Myocyte (in vitro differentiated cells): ENCODE results near the gene ZNF689. TPM values are rescaled to one million over a fixed set of nuclear protein-coding genes. Genes with fewer than 3 reads are reported as not detected.
"Not testable (repeated sequence)": the region's sequence is repeated elsewhere in the genome, so short reads cannot be mapped to it uniquely, and the experiment has no call there.

ENCODE experiments used
- DNase-seq: peaks from one replicate; pipeline ENCODE4 v3.0.0-alpha.2; 2012; ENCODE audit warnings: low read depth
- total RNA-seq: library from RNA; depleted of rRNA; stranded (reverse); fragments of >200 nt; gene quantifications from 2 replicates; pipeline ENCODE4 v1.2.3, GENCODE V29; 2014

The ZNF689 gene
- total RNA-seq, 1 donor from 2014 or later: 9.2 TPM

GRCh38 chr16:30637139-30637538 lies 26.9 kb upstream of the ZNF689 start:
- not testable (repeated sequence) for DNase-seq

DNA sequence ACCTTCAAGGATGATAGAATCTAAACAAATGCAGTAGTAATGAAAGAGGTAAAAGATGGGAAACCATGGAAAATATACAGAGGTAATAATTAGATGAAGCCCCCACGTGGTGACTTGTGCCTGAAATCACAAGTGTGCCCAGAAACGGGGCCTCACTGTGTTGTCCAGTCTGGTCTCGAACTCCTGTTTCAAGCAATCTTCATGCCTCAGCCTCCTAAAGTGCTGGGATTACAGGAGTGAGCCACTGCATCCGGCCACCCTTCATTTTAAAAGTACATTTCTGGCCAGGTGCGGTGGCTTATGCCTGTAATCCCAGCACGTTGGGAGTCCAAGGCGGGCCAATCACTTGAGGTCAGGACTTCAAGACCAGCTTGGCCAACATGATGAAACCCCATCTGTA lies 26.4 kb upstream of the ZNF689 start:
- no peak for DNase-seq

DNA sequence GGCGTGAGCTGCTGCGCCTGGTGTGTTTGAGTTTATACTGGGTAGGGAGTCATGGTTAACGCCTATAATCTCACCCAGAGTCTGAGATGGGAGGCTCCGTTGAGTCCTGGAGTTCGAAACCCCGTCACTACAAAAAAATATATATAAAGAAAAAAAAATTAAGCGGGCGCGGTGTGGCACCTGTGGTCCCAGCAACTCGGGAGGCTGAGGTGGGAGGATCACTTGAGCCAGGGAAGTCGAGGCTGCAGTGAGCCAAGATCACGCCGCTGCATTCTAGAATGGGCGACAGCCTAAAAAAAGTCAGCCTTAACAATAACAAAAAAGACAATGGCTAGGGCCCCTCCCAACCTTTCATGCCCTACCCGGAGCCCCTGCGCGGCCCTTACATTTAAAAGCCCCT lies 23.3 kb upstream of the ZNF689 start:
- no peak for DNase-seq

DNA sequence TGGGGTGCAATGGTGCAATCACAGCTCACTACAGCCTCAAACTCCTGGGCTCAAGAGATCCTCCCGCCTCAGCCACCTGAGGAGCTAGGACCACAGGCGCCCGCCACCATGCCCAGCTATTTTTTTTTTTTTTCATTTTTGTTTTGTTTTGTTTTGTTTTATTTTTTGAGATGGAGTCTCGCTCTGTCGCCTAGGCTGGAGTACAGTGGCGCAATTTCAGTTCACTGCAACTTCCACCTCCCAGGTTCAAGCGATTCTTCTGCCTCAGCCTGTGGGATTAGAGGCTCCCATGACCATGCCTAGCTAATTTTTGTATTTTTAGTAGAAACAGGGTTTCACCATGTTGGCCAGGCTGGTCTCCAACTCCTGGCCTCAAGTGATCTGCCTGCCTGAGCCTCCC lies 22.3 kb upstream of the ZNF689 start:
- DNase-seq: not testable (repeated sequence)

- peak; percentile 87 for DNase-seq
Measured at GRCh38 chr16:30628628-30629540, 18.7 kb upstream of the ZNF689 start.

DNA sequence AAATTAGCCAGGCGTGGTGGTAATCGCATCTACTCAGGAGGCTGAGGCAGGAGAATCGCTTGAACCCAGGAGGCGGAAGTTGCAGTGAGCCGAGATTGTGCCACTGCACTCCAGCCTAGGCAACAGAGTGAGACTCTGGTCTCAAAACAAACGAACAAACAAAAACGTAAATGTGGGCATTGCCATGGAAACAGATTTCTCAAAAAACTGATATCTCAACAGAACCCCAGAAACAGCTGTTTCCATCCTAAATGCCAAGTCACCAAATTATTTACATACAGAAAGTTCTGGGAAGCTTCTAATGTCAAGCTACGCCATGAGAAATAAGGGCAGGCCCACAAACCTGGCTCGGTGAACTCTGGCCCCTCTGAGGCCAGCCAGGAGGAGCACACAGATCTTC lies 16.0 kb upstream of the ZNF689 start:
- DNase-seq: no peak

DNA sequence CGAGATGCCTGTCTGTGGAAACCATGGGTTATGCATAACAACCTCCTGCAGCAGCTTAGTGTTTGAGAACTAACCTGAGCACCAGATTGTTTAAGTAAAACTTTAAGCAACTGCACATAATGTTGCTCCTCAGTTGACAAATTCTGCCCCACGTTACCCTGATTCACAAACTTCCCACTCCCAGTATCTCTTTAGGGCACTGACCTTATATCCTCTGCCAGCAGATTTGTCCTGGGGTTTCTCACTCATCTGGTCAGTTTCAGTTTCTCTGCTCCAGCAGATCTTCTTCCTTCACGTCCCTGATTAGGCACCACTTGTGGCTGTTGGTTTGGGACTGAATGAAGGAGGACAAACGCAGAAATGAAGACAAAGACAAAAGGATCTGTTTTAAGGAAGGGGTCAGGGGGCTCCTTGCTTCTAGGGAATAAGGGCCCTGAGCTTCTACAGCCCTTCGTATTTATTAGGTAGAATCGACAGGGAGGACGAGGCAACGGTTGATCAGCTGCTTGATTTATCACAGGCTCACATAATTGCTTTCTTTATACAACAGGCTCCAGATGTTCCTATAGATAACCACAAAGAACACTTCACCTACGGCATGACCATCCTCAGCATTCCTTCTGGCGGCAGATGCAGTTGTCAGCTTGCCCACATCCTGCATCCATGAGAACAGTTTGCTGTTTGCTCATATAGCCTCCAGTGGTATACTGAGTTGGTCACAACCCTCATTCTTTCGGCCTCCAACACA lies 13.5 kb upstream of the ZNF689 start:
- DNase-seq: no peak

DNA sequence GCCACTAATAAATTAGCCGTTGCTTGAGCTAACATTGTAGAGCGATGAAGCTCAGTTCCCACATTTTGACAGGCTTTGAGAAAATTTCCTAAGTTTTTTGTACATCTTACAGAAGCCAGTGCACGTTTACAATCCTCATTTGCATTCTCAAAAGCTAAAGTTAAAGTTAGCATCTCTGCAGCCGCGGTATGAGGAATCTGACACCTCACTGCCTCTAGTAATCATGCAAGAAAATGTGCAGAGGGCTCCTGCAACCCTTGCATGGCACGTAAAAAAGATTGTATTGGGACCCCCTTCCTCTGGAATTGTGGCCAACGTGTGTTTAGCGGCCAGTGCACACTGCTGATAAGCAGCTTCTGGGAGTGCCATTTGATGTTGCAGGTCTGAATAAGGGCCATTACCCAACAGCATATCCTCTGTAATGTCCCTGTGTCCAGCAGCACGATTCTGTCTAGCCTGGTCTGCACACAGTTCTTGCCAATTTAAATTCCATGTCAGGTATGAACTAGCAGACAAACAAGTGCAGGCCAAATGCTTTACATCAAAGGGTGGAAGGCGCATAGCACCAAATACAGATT lies 12.4 kb upstream of the ZNF689 start:
- DNase-seq: no peak

DNA sequence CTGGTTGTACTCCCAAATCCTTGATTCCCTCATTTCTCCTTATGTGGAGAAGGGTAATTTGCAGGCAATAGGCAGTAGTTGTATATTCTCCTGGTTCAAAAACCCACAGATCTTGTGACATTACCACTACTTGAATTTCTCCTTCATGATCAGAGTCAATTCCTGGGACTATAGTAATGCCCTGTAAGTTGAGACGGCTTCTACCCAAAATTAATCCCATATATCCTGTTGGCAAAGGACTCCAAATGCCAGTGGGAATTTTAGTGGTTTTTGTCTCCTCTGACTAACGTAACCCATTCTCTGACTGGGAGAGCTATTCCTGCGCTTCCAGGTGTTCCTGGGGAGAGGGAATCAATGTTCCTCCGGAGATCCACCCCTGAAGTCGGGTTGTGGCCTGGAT lies 11.6 kb upstream of the ZNF689 start:
- peak; percentile 89 for DNase-seq

DNA sequence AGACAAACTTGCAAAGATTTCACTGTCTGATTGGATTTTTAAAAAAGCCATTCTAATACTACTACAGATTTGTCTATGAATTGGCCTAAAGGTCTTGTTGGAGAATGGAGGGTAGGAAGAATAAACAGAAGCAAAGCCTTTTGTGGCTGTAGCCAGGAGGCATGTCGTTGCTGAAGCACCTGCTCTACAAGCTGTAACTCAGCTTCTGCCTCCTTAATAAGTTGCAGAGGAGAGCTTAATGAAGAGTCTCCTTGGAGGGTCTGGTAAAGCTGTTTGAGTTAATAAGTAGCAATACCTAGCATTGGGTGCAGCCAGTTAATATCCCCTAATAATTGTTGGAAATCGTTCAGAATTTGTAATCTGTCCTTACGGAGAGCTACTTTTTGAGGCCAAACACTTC lies 10.0 kb upstream of the ZNF689 start:
- no peak for DNase-seq

DNA sequence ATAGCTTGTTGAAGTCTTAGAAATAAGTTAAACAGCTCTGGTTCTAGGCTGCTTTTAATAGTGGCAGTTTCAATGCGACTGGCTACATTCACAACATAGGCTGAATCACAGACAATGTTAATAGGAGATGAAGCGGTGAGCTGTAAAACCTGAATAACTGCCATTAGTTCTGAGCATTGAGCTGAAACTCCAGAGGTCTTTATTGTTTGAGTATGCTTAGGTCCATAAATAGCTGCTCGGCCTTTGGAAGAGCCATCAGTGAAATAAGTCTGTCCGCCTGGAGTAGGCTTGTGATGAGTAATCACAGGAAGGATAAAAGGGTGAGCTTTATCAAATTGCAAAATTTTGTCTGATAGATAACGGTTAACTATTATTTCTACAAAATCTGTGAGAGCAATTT lies 9.4 kb upstream of the ZNF689 start:
- DNase-seq: no peak

DNA sequence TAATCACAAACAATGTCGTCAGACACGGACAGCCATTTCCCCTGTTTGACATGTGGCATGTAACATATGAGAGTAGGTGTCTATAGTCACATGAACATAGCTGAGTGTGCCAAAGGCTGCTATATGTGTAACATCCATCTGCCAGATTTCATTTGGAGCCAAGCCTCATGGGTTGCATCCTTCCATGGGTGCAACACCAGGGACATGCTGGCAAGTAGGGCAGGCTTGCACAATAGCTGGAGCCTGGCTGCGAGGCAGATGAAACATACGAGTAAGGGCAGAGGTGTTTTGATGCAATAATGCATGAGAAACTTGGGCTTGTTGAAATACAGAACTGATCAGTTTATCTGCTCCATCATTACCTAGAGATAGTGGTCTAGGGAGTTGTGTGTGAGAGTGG lies 9.0 kb upstream of the ZNF689 start:
- no peak for DNase-seq

GRCh38 chr16:30615358-30616091 lies 5.3 kb upstream of the ZNF689 start:
- DNase-seq: no peak

DNA sequence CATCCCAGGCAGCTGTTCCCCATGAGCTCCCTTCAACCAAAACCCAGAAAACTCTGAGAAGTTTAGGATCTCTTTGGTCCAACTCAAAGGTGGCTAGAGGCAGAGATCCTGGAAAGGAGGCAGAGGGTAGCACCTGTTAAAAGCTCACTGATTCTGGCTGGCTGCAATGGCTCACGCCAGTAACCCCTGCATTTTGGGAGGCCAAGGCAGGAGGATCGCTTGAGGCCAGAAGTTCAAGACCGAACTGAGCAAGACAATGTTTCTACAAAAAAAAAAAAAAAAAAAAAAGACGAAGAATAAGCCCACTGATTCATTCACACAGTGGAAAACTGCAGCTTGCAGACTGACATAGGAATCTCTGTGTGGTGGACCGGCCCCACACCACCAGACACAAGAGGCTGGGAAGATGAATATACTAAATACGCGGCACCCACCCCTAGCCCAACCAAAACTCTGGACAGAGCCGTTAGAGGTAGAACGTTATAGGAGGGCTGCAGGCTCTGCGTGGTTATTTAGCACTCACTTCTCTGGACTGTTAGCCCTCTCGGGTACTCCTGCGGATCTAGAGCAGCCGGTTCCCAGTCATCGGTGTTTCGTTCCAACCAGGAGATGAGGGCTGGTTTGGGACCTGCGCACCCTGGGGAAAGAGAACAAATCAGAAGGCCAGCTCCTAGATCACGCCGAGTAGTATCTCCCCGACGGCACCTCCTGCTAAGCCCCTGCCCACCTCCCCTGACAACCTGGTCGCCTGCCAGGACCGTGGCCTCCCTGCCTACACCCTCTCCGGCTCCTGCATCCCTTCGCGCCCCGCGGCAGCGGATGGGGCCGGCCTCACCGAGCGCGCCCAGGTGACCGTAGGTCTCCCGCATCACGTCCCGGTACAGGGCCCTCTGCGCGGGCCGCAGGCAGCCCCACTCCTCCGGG lies 925 bp downstream of the ZNF689 start:
- DNase-seq: peak; percentile 49

- no peak for DNase-seq
Measured at GRCh38 chr16:30606004-30606403, 4.2 kb downstream of the ZNF689 start.

DNA sequence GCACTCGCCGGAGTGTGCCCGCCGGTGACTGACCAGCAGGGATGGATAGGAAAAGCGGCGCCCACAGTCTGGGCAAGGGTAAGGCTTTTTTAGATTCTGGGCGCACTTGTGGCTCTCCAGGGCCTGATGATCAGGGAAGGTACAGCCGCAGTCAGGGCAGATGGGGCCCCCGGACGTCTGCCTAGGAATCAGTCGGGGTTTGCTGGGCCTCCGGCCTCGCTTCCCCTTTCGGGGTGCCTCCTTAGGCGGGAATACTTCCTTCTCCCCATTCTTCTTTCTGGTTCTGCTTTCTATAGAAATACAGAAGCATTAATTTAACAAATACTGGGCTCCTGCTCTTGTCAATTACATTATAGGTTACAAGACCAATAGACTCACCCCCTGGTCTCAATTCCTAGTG lies 5.0 kb downstream of the ZNF689 start:
- no peak for DNase-seq

DNA sequence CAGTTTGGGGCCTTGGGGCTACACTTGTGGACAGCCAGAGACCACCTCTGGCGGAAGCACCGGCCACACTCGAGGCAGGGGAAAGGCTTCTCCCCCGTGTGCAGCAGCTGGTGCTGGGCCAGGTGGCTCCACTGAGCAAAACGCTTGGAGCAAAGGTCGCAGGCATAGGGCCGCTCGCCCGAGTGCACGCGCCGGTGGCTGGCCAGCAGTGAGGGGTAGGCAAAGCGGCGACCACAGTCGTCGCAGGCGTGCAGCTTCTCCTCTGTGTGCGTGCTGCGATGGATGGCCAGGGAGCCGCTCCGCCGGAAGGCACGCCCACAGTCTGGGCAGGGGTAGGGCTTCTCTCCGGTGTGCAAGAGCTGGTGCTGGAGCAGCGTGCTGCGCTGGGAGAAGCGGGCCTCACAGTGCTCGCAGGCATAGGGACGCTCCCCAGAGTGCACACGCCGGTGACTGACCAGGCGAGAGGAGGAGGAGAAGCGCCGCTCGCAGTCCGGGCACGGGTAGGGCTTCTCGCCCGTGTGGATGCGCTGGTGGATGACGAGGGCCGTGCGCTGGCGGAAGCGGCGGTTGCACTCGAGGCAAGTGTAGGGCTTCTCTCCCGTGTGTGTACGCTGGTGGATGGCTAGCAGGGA lies 5.8 kb downstream of the ZNF689 start:
- no peak for DNase-seq

DNA sequence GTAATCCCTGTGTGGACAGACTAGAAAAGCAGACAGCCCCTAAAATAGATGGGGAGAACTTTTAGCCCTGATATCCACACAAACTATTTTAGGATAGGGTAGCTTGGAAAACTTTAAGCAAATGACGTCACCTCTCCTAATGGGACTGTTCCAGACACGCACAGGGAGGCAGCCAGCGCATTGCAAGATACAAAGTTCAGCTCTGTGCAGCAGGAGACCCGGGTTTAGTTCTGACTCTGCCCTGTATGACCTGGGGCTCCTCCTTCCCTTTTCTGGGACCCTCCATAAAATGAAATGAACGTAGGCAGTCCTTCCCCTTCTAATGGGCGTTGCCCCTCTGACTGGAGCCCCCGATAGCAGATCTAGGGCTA lies 6.3 kb downstream of the ZNF689 start:
- DNase-seq: no peak

GRCh38 chr16:30602616-30603277 lies 7.4 kb downstream of the ZNF689 start:
- no peak for DNase-seq
